MM.1S (cell line): ENCODE results near the gene DNAJC8.

Source experiments
- EZH2 ChIP-seq: fragments of 300-600 bp; sonication (generic); optimal IDR thresholded peaks from 2 replicates; pipeline ENCODE3; 2017; ENCODE audit warnings: low read depth, mild to moderate bottlenecking, antibody characterized with exemption, low read length, mixed read lengths
- TF ChIP-seq, protein P1 (sequence below): fragments of 300-600 bp; sonication (generic); IDR thresholded peaks from 2 replicates; pipeline ENCODE4 v1.5.1; 2016; ENCODE audit warnings: antibody characterized with exemption, low read length, mixed read lengths

DNA sequence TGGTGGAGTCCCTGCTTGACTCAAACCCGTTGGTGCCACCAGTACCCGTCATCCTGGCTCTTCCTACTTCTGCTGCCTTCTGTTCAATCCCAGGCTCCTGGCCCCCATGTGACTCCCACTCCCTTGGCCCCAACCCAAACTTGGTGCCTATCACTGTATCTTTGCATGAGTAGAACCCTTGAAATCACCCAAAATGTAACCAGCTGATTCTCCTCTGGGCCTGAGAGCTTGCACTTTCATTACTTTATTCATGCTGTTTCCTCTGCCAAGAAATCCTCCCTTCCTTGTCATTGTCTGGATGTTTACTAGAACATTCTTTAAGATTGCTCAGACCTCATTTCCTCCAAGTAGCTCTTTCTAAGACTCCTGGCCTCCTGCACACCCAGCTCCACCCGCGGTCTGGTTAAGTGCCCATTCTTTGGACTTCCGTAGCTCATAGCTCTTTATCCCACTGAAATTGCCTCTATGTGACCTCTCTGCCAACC, 72.0 kb downstream of the DNAJC8 start:
- TF ChIP-seq, protein P1, sequence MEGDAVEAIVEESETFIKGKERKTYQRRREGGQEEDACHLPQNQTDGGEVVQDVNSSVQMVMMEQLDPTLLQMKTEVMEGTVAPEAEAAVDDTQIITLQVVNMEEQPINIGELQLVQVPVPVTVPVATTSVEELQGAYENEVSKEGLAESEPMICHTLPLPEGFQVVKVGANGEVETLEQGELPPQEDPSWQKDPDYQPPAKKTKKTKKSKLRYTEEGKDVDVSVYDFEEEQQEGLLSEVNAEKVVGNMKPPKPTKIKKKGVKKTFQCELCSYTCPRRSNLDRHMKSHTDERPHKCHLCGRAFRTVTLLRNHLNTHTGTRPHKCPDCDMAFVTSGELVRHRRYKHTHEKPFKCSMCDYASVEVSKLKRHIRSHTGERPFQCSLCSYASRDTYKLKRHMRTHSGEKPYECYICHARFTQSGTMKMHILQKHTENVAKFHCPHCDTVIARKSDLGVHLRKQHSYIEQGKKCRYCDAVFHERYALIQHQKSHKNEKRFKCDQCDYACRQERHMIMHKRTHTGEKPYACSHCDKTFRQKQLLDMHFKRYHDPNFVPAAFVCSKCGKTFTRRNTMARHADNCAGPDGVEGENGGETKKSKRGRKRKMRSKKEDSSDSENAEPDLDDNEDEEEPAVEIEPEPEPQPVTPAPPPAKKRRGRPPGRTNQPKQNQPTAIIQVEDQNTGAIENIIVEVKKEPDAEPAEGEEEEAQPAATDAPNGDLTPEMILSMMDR: no peak
- TF ChIP-seq EZH2: no peak
